Measurements from ENCODE around the gene RND1.
A peak's percentile ranks its signal among the peaks of the same experiment; 100 is the strongest.

Gene RND1

DNA sequence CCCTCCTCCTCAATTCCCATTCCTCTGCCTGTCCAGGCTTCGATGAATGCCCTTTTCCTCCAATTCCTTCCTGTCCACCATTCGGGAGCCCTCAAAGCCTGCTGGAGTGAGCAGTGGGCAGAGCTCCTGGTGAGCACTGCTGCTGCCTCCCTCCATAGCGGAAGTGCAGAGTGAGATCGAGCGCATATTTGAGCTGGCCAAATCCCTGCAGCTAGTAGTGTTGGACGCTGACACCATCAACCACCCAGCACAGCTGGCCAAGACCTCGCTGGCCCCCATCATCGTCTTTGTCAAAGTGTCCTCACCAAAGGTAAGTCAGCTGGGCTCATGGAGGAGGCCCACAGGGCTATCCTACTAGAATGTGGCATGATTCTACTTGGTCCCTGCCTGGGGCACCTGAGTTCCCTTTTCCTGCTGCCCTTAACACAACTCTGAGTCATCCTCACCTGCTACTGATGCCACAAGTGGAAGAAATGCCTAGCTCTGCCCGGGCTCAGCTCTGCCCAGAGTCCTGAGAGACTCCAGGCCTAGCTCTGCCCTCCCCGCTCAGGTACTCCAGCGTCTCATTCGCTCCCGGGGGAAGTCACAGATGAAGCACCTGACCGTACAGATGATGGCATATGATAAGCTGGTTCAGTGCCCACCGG lies 39.3 kb downstream of the RND1 start:
- no peak for DNase-seq

DNA sequence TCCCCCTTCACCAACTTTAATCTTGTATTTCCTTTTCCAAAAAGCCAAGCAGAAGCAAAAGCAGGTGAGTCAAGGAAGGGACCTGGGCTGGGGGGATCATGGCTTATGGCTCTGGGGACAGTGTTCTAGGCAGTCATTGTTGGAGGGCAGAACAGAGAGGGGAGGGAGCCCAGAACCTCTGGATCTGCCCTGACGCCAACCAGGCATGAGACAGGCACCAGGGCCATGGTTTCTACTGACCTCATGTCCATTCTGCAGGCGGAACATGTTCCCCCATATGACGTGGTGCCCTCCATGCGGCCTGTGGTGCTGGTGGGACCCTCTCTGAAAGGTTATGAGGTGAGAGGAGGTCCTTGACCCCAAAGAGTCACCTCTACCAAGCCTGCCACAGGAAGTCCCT lies 40.8 kb downstream of the RND1 start:
- no peak for DNase-seq

DNA sequence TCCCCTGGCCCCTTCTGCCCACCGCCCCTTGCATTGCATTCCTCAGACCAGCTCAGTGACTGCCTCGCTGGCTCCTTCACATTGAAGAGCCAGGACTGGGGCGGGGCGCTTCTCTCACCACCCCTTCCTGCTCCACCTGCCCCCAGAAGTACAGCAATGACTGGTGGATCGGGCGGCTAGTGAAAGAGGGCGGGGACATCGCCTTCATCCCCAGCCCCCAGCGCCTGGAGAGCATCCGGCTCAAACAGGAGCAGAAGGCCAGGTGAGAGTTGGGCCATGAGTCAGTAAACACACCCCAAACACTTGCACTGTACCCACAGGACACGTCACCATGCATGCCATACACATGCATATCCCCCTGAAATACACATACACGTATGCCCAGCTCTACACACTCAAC lies 41.6 kb downstream of the RND1 start:
- peak; percentile 32 for DNase-seq

DNA sequence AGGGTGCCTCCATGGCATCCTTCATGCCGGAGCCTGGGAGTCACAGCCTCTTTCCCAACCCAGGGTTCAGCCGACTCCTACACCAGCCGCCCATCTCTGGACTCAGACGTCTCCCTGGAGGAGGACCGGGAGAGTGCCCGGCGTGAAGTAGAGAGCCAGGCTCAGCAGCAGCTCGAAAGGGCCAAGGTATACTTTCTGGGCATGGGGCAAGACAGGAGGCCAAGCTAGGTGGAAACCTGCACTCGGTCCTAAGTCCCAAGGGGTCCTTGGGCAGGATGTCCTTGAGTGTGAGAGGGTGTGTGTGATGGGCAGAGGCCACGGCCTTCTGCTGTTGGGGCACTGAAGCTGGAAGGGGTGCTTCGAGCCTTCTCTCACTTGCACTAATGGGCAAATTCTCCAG lies 42.4 kb downstream of the RND1 start:
- DNase-seq, result no peak

DNA sequence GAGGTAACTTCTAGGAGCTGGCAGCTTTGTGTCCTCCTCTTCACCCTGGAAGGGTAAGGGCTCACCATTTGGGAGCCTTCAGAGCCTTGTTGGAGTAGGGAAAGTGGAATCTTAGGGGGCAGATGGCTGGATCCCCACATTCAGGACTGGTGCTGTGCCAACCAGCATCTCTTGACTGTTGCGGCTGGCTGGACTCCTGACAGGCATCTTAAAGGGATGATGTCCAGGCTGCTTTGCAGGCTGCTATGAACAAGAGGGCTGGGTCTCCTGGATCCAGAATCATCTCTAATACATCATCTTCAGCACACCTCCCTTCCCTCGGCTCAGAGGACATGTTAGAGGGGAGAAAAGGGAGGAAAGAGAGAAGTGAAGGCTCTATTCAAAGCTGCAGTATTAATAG lies 43.0 kb downstream of the RND1 start:
- DNase-seq, result no peak

DNA sequence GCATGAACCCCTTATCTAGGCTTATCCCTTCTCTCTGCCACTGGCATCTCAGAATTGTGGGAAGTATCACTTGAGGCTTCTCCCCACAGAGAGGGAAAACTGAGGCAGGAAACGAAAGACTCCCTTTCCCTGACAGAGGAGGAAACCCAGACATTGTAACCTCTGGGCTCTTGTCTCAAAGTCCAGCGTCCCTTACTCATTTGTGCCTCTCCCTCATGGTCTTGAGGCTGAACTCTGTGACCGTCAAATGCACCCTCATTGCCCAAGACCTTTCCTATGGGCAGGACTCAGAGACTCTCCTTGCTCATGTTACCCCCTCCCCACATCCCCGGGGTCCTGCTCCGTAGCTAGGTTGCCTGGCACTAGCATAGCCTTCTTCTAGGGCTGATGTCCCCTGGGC lies 43.5 kb downstream of the RND1 start:
- DNase-seq, result no peak

DNA sequence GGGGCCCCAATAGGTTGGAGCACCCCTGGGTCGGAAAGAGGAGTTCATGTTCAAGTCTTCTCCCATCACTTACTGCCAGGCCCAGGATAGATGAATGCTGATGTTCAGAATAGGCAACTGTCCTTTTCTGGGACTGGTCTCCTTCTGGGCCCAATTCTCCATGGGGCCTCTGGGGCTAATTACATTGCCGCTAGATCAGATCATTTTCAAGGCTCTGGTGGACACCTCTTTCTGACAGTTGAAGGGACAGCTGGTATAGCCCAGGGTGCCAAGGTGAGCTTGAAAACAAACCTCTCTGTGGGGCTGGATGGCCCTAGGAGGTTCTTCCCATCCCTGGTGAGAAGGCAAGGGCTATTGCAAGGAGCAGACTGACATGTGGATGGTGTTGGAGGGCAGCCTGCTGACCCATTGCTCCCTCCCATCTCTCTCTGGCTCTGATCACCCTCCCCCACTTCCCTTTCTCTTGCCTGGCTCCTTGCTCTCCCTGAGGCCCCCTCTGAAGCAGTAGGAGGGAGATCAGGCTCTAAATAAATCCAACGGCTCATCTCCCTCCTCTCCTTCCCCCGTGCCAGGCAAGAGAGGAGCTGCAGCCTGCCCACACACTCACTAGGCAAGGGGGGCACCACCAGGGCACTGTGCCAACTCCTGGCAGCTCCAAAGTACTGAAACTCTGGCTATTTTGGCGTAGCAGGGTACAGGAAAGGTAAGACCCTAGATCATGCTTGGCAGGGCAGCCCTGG lies 45.5 kb downstream of the RND1 start:
- no peak for DNase-seq

DNA sequence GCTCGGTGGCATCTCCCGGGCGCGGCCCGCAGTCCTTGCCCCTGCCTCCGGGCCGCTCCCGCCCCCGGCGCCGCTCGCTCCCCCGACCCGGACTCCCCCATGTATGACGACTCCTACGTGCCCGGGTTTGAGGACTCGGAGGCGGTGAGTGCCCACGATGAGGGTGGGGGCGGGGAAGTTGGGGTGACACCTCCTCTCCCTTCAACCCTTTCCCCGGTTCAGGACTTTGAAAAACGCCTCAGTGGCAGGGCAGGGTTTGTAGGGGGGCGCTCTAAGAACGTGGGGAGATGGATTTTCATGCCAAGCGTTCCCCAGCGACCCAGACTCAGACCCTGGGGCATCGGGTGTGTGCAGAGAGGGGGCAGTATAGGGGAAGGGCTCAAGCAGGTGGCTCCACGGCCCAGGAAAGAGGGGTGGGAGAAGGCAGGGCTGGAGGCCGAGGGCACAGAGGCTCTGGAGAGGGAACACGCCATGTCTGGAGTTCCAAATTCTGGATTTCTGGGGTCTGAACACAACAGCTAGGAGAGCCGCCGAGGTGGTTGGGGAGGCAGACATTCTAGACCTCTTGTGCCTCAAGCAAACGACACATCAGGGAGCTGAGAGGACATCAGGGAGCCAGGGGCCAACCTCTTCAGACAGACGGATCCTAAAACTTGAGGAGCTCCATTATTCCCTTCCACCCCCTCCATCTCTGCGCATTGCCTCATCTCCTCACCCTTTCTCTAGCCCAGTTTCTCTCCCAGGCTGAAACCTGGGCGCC lies 46.7 kb downstream of the RND1 start:
- DNase-seq, result peak; percentile 29

DNA sequence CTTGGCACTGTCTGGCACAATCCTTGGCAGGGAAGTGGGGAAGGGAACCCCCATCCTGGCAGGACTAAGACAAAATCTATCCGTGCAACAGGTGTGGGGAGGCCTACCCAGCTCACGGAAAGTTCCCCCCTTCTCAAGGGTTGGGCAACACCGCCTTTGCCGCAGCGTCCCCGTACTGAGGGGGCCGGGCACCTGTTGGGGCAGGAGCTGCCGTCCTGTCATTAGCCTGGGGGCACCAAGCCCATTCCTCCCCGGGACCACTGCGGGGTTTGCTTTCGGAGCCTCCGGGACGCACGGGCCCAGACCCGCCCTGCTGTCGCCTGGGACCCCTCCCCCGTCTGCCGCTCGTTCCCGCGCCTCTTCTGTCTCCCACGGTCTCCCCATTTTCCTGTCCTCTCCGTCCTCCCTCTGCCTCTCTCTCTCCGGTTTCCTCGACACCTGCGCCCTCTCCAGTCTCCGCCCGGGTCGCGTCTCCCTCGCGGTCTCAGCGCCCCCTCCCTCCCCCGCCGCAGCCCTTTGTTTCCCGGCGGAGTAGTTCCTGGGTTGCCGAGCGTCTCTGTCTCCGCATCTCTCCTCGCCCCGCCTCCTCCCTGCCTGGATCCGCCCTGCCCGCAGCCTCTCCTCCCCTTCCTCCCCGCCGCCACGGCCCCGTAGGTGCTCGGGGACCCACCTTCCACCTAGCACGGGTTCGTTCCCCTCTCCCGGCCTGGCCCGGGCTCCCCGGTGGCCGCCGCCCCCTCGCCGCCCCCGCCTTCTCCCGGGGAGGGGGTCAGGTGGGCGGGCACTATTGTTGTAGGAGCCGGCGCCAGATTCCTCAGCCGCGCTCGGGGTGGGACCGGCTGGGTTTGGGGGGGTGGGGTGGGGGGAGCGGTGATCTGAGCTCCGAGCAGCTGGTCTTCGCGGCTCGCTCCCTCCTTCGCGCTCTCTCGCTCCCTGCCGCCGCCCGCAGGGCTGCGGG lies 47.5 kb downstream of the RND1 start, which contains the start of gene CACNB3:
Gene CACNB3, plus strand, starts transcription at position 624 of the 958 bp plus-strand sequence. CDS start 434 bp downstream, outside the sequence.
- peak; percentile 73 for DNase-seq

DNA sequence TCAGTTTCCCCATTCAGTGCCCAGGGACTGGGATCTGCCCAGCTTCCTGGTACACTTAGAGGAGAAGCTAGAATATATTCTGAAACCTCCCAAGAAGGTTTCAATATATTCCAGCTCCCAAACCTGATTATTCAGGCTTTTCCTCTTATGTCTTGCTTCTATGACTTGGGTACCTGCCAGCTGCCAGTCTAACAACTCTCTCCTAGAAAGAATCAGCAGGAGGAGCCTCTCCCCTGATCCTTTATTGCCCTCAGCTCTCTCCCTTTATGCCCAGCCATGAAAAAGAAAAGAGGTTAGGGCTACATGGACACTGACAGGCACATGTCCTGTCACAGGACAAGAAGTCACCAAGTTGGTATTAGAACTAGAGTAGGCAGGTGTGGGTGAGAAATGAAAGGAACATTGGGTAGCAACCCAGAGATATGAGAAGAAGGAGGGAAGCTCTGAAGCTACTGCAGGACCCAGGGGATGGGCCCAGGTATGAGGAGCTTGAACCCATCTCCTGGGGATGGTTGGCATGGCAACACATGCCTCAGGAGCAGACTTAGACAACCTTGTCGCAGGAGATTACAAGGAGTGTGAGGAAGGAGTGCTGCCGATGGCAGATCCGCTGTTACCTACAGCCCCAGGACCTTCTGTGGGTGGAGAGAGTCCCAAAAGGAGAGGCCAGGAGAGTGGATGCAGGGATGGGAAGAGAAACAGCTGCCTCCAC lies 49.4 kb downstream of the RND1 start:
- no peak for DNase-seq

DNA sequence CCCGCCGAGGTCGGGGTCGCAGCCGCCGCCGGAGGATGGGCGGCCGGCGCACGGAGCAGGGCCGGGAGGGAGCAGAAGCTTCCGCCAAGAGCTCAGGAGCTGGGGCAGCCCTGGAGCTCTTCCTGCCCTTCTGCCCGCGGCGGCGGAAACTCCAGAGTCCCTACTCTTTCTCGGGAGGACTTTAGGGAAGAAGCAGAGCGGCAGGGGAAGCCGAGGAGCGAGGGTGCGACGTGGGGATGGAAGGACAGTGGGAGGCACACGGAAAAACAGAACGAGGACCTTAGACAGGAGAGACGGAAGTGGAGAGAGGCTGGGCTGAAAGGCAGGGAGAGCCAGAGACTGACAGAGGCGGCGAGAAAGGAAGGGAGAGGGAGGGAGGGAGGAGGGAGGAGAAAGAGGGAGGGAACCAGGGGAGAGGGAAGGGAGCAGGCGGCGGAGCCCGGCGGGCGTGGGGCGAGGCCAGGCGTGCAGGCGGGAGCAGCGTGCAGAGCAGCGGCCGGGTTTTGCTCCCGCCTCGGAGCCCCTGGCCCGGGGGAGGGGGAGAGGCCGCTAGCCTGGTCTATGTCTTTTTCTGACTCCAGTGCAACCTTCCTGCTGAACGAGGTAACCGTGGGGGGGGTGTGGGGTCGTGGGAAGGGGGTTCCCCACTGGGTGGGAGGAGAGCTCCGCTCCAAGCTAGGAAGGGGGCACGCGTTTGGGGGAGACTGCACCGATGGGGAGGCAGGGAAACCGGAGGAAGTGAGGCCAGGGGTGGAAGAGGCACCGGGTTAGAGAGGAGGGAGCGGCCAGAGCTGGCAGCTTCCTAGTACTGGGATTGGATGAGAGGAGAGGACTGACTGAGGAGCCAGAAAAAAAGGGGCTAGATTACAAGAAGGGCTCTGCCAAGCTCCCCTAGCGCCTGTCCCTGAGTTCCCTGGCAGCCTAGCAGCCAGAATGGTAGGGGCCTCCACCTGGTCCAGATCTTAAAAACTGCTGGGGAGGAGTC lies 50.3 kb downstream of the RND1 start:
- DNase-seq, result peak; percentile 10

DNA sequence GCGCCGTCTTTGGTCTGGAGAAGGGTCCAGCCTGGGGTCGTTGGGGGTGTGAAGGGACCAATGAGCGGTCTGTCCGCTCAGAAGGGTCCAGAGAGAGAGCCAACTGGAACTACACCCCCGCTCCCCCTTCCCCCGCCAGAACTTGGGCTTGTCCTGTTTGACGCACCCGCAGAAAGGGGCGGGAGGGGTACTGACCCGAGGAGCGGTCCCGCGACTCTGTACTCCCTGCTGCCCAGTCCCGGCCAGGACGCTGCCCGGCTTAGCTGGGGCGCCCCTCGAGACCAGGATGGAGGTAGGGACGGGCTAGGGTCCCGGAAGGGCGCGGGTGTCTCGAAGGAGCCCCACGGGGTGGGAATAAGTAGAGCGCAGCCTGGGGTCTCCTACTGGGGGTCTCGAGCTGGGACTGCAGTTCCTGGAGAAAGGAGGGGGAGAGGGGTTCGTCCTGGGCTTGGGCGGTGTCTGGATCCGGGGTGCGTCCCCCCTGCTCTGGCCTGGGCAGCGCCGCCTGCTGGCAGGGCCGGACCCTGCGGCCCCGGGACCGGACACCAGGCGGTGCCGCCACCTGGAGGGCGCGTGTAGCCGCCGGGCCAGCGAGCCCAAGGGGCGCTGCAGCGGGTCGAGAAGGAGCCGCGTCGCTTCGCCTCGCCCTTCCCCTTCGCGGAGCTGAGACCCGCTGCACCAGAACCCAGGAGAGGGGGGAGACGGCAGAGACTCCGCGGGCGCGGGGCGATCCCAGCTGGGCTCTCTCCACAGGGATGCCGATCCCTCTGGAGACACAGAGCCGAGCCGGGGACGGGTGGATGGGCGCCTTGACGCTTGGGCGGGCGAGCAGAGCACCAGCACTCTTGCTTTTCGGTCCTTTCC lies 51.2 kb downstream of the RND1 start:
- DNase-seq, result peak; percentile 62

DNA sequence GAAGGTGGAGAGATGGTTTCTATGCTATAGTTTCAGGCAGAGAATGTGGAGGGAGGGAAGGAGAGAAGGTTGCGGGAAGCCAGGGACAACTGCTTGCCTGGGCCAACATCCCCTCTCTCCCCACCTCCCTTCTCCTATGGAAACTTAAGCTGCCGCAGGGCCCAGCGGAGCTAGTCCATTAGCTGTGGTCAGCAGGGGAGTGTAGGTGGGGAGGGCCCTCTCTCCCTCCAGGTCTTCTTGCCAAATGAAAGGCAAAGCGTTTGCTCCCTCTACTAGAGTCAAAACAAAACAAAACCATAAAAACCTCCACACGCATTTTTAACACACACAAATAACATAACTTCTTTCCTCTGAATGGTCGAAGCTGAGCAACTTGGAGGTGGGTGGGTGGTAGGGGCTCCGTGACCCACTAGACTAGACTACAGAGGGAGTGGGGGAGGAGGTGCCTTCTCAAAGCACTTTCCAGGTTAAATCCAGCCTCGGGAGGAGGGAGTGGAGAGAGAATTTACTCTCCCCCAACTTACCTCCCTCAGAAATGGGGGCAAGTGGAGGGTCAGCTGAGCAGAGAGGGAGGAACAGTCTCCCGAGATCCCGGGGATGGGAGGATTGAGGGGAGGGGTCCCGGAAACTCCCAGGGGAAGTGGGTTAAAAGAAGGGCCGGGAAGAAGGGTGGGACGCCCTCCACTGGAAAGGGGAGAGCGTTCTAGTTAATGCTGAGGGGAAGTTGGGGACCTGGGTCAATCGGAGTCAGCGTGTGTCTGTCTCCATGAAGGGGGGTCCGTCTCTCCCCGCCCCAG lies 52.0 kb downstream of the RND1 start:
- no peak for DNase-seq

DNA sequence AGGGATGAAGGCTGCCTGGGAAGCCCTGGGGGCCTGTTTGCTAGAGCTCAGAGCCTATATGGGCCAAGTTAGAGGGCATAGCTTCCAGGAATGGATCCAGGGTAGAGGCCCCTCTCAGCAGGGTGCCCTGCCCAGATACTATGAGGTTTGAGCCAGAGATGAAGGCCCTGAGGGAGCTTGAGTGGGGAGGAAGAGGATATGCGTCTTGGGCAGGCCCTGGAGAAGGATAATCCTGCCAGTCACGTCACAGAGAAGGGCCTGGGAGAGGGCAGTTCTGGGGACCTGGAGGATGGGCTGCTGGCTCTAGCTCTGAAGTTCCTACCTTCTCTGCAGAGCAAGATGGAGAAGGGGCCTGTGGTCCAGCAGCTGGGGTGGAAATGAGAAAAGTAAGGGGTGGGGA lies 53.3 kb downstream of the RND1 start:
- no peak for DNase-seq

DNA sequence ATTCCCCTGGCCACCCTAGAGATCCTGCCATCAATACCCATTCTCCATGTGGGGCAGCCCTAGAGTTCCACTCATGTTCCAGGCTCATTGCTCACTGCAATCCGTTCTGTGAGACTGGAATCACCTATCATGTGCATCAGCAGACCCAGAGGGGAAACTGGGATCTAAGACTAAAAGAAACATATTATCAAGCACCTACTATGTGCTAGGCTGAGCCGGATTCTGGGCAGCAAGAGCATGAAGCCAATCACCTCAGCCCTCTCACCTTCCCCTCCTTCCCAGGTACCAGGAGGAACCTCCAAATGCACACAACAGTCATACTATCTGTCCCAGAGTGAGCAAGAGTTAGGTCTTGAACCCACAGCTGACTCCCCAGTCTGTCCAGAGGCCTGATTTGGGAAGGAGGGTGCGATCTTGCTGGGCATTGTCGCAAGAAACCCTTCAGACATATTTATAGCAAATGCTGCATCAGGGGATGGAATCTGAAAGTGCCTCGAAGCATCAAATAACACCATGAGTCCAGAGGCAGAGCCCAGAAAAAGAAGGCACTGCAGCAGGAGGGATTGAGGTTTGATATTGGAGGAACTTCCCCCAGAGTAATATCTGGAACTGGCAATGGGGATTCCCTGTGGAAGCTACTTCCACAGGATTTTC lies 54.1 kb downstream of the RND1 start:
- DNase-seq, result no peak

DNA sequence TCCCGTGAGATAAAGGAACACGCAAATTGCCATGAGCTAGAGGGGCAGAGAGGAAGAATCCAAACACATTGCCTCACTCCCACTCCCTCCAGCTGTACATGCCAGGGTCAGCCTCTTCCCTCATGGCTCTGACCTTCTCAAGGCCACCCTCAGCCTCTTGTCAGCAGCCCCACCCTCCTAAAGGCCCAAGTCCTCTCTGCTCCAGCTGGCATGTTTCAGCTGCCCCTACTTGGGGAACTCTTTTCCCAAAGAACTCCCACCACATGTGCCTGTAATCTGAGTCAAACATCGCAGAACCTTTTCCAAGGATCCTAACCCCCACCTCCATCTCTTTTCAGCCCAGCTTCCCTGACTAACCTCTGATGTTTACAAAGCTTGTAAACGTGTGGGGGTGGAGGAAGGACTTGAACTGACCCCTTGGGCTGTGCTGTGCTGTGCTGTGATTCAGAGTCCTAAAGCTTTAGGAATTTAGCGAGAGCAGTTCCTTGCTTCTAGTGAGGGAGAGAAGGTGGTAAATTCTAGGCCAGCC lies 54.7 kb downstream of the RND1 start:
- no peak for DNase-seq

DNA sequence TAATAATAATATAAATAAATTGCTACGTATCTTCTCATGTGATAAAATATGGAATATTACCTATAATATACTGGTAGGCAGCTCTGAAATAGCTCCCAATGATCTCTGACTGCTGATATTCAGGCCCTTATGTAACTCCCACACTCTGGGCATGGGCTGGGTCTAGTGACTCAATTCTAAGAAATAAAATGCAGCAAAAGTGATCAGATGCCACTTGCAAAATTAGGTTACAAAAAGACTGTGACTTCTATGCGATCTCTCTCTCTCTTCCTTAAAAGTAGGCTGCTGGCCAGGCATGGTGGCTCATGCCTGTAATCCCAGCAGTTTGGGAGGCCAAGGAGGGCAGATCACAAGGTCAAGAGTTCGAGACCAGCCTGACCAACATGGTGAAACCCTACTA lies 57.7 kb downstream of the RND1 start:
- DNase-seq, result no peak

Data from activated effector memory CD4-positive, alpha-beta T cell treated with Interleukin-2 at 50 U/mL for 16 hours (primary cell).